ENCODE data around the gene AKT3. TPM values are rescaled to one million over a fixed set of nuclear protein-coding genes. Genes with fewer than 3 reads are reported as not detected.

AKT3 gene
- total and polyA plus RNA-seq, 2 of the 8 experiments (the other 6 are each of a cell fraction or from before 2014, with no cell fraction given): 6.0 to 36.4 TPM

DNA sequence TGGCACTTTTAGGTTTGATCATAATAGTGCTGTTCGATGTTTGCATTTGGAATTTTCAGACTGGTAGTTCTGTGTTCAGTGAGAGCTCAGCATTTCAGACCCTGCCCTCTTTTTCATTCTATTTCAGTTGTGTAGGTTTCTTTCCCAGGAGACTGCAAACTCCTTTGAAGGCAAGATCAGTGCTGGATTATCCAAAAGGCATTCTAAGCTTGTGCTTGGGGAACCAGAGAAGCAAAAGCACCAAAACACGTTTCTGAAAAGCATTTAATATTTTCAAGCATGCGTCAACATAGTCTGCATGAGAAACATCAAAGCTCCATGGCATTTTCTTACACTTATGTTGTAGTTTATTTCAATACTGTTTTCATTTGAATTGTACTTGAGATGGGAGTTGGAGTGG lies 302.2 kb downstream of the AKT3 start (continued):
- TF ChIP-seq, protein P1, sequence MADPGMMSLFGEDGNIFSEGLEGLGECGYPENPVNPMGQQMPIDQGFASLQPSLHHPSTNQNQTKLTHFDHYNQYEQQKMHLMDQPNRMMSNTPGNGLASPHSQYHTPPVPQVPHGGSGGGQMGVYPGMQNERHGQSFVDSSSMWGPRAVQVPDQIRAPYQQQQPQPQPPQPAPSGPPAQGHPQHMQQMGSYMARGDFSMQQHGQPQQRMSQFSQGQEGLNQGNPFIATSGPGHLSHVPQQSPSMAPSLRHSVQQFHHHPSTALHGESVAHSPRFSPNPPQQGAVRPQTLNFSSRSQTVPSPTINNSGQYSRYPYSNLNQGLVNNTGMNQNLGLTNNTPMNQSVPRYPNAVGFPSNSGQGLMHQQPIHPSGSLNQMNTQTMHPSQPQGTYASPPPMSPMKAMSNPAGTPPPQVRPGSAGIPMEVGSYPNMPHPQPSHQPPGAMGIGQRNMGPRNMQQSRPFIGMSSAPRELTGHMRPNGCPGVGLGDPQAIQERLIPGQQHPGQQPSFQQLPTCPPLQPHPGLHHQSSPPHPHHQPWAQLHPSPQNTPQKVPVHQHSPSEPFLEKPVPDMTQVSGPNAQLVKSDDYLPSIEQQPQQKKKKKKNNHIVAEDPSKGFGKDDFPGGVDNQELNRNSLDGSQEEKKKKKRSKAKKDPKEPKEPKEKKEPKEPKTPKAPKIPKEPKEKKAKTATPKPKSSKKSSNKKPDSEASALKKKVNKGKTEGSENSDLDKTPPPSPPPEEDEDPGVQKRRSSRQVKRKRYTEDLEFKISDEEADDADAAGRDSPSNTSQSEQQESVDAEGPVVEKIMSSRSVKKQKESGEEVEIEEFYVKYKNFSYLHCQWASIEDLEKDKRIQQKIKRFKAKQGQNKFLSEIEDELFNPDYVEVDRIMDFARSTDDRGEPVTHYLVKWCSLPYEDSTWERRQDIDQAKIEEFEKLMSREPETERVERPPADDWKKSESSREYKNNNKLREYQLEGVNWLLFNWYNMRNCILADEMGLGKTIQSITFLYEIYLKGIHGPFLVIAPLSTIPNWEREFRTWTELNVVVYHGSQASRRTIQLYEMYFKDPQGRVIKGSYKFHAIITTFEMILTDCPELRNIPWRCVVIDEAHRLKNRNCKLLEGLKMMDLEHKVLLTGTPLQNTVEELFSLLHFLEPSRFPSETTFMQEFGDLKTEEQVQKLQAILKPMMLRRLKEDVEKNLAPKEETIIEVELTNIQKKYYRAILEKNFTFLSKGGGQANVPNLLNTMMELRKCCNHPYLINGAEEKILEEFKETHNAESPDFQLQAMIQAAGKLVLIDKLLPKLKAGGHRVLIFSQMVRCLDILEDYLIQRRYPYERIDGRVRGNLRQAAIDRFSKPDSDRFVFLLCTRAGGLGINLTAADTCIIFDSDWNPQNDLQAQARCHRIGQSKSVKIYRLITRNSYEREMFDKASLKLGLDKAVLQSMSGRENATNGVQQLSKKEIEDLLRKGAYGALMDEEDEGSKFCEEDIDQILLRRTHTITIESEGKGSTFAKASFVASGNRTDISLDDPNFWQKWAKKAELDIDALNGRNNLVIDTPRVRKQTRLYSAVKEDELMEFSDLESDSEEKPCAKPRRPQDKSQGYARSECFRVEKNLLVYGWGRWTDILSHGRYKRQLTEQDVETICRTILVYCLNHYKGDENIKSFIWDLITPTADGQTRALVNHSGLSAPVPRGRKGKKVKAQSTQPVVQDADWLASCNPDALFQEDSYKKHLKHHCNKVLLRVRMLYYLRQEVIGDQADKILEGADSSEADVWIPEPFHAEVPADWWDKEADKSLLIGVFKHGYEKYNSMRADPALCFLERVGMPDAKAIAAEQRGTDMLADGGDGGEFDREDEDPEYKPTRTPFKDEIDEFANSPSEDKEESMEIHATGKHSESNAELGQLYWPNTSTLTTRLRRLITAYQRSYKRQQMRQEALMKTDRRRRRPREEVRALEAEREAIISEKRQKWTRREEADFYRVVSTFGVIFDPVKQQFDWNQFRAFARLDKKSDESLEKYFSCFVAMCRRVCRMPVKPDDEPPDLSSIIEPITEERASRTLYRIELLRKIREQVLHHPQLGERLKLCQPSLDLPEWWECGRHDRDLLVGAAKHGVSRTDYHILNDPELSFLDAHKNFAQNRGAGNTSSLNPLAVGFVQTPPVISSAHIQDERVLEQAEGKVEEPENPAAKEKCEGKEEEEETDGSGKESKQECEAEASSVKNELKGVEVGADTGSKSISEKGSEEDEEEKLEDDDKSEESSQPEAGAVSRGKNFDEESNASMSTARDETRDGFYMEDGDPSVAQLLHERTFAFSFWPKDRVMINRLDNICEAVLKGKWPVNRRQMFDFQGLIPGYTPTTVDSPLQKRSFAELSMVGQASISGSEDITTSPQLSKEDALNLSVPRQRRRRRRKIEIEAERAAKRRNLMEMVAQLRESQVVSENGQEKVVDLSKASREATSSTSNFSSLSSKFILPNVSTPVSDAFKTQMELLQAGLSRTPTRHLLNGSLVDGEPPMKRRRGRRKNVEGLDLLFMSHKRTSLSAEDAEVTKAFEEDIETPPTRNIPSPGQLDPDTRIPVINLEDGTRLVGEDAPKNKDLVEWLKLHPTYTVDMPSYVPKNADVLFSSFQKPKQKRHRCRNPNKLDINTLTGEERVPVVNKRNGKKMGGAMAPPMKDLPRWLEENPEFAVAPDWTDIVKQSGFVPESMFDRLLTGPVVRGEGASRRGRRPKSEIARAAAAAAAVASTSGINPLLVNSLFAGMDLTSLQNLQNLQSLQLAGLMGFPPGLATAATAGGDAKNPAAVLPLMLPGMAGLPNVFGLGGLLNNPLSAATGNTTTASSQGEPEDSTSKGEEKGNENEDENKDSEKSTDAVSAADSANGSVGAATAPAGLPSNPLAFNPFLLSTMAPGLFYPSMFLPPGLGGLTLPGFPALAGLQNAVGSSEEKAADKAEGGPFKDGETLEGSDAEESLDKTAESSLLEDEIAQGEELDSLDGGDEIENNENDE (IDR thresholded peaks at IDR 0.05; ENCODE audit: insufficient replicate concordance, low read length): no peak
- TF ChIP-seq, protein P2, sequence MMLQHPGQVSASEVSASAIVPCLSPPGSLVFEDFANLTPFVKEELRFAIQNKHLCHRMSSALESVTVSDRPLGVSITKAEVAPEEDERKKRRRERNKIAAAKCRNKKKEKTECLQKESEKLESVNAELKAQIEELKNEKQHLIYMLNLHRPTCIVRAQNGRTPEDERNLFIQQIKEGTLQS (IDR thresholded peaks at IDR 0.05; ENCODE audit: insufficient read depth, low read depth, low read length): no peak
- TF ChIP-seq TBP (IDR thresholded peaks at IDR 0.05; ENCODE audit: low read depth, low read length) (no peak), GTF2F1 (IDR thresholded peaks at IDR 0.05; ENCODE audit: borderline replicate concordance, low read depth, low read length) (no peak), SRF (IDR thresholded peaks at IDR 0.05; ENCODE audit: low read depth, low read length) (no peak)
- TF ChIP-seq, protein P3, sequence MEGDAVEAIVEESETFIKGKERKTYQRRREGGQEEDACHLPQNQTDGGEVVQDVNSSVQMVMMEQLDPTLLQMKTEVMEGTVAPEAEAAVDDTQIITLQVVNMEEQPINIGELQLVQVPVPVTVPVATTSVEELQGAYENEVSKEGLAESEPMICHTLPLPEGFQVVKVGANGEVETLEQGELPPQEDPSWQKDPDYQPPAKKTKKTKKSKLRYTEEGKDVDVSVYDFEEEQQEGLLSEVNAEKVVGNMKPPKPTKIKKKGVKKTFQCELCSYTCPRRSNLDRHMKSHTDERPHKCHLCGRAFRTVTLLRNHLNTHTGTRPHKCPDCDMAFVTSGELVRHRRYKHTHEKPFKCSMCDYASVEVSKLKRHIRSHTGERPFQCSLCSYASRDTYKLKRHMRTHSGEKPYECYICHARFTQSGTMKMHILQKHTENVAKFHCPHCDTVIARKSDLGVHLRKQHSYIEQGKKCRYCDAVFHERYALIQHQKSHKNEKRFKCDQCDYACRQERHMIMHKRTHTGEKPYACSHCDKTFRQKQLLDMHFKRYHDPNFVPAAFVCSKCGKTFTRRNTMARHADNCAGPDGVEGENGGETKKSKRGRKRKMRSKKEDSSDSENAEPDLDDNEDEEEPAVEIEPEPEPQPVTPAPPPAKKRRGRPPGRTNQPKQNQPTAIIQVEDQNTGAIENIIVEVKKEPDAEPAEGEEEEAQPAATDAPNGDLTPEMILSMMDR (IDR thresholded peaks at IDR 0.05; ENCODE audit: control extremely low read depth in 1 of 3, insufficient read depth in 1 of 3, low read depth in 1 of 3, low read length in 3 of 3): no peak

All from H1 (cell line).